ENCODE results near the gene KRTAP19-3.
"Not testable (repeated sequence)": the region's sequence is repeated elsewhere in the genome, so short reads cannot be mapped to it uniquely, and the experiment has no call there.

Gene KRTAP19-3

GRCh38 chr21:30491963-30492428 is at the start of gene KRTAP19-3:
TSS of gene KRTAP19-3 (minus strand) at chr21:30492013. CDS start at chr21:30491957, 56 bp downstream.
- H3K36me3 ChIP-seq (ENCODE audit: control insufficient read depth, insufficient read depth, low read length): no peaks in the 10 kb centered on the region
- H2AFZ ChIP-seq: no peak within 1 kb of the TSS
- H3K9ac ChIP-seq: no peak within 1 kb of the TSS
- no peak within 1 kb of the TSS for H3K4me2 ChIP-seq (ENCODE audit: low read length)
- H3K9me3 ChIP-seq (ENCODE audit: control insufficient read depth, low read length): no peaks in the 10 kb centered on the region
- H3K27me3 ChIP-seq (ENCODE audit: control insufficient read depth, insufficient read depth, low read length): no peaks in the 10 kb centered on the region
- TF ChIP-seq, protein P1, sequence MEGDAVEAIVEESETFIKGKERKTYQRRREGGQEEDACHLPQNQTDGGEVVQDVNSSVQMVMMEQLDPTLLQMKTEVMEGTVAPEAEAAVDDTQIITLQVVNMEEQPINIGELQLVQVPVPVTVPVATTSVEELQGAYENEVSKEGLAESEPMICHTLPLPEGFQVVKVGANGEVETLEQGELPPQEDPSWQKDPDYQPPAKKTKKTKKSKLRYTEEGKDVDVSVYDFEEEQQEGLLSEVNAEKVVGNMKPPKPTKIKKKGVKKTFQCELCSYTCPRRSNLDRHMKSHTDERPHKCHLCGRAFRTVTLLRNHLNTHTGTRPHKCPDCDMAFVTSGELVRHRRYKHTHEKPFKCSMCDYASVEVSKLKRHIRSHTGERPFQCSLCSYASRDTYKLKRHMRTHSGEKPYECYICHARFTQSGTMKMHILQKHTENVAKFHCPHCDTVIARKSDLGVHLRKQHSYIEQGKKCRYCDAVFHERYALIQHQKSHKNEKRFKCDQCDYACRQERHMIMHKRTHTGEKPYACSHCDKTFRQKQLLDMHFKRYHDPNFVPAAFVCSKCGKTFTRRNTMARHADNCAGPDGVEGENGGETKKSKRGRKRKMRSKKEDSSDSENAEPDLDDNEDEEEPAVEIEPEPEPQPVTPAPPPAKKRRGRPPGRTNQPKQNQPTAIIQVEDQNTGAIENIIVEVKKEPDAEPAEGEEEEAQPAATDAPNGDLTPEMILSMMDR (IDR thresholded peaks at IDR 0.05): no peak
- H3K27ac ChIP-seq: no peak within 1 kb of the TSS
- no peak within 1 kb of the TSS for H3K4me3 ChIP-seq (ENCODE audit: low read depth, low read length)
- H3K79me2 ChIP-seq: no peaks in the 10 kb centered on the region
- H3K4me1 ChIP-seq: no peaks in the 10 kb centered on the region

DNA sequence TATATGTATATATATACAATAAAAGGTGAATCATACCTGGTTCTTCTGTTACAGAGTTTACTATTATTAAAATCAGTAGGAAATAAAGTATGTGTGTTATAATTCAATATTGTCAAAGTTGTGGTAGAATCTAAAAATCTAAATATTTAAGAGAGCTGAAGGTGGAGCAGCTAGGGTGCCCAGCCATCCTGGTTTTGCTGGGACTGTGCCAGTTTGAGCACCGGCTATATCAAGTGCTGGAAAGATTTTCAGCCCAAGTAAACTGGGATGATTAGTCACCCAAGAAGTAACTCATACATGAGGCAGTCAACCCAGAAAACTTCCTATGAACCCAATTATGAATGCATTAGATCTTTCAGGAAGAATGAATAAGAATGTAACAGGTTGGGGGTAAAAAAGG is 27.1 kb upstream of the KRTAP19-3 start:
- H2AFZ ChIP-seq: no peak overlapping the region
- H3K4me2 ChIP-seq (ENCODE audit: low read length): no peak overlapping the region
- H3K9me3 ChIP-seq (ENCODE audit: control insufficient read depth, low read length): no peaks in the 10 kb centered on the region
- no peak overlapping the region for H3K27ac ChIP-seq
- H3K9ac ChIP-seq: no peak overlapping the region
- H3K36me3 ChIP-seq (ENCODE audit: control insufficient read depth, insufficient read depth, low read length): no peaks in the 10 kb centered on the region
- H3K4me1 ChIP-seq: no peaks in the 10 kb centered on the region
- H3K79me2 ChIP-seq: no peaks in the 10 kb centered on the region
- H3K4me3 ChIP-seq (ENCODE audit: low read depth, low read length): no peak overlapping the region
- H3K27me3 ChIP-seq (ENCODE audit: control insufficient read depth, insufficient read depth, low read length): no peaks in the 10 kb centered on the region
- TF ChIP-seq, protein P1 (IDR thresholded peaks at IDR 0.05): no peak

DNA sequence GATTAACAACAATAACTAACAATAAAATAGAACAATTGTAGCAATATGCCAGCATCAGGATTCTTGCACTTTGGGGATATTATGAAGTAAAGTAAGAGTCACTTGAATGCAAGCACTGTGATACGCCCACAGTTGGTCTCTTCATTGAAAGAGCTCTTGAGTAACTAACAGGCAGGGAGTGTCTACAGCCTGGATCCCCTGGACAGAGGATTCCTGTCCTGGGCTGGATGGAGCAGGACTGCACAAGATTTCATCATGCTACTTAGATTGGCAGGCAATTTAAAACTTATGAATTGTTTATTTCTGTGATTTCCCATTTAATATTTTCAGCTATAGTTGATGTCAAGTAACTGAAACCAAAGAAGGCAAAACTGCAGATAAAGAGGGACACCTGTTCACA is 23.9 kb upstream of the KRTAP19-3 start:
- no peak overlapping the region for H3K4me2 ChIP-seq (ENCODE audit: low read length)
- TF ChIP-seq, protein P1 (IDR thresholded peaks at IDR 0.05): no peak
- no peaks in the 10 kb centered on the region for H3K9me3 ChIP-seq (ENCODE audit: control insufficient read depth, low read length)
- no peaks in the 10 kb centered on the region for H3K27me3 ChIP-seq (ENCODE audit: control insufficient read depth, insufficient read depth, low read length)
- no peak overlapping the region for H3K27ac ChIP-seq
- H3K4me3 ChIP-seq (ENCODE audit: low read depth, low read length): no peak overlapping the region
- no peak overlapping the region for H3K9ac ChIP-seq
- no peaks in the 10 kb centered on the region for H3K79me2 ChIP-seq
- no peaks in the 10 kb centered on the region for H3K4me1 ChIP-seq
- no peak overlapping the region for H2AFZ ChIP-seq
- no peaks in the 10 kb centered on the region for H3K36me3 ChIP-seq (ENCODE audit: control insufficient read depth, insufficient read depth, low read length)

DNA sequence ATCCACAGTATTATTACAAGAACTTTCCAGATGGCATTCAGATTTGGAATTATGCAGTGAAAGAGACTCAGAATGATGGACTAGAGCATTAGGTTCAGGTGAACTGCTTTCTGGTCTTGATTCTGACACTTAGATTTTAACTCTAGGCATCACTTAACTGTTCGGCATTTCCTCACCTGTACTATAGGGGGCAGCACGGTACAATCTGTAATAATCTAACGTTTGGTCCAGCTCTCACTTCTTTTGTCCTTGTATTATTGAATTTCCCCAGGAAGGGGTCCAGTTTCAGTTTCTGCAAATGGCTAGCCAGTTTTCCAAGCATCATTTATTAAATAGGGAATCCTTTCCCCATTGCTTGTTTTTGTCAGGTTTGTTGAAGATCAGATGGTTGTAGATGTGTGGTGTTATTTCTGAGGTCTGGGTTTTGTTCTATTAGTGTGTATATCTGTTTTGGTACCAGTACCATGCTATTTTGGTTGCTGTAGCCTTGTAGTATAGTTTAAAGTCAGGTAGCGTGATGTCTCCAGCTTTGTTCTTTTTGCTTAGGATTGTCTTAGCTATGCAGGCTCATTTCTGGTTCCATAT is 13.9 kb upstream of the KRTAP19-3 start:
- H3K79me2 ChIP-seq; H3K4me1 ChIP-seq; H3K27me3 ChIP-seq (ENCODE audit: control insufficient read depth, insufficient read depth, low read length); H3K9ac ChIP-seq; H3K27ac ChIP-seq; H3K4me2 ChIP-seq (ENCODE audit: low read length); H3K9me3 ChIP-seq (ENCODE audit: control insufficient read depth, low read length); H3K36me3 ChIP-seq (ENCODE audit: control insufficient read depth, insufficient read depth, low read length); H3K4me3 ChIP-seq (ENCODE audit: low read depth, low read length); H2AFZ ChIP-seq: not testable (repeated sequence)

DNA sequence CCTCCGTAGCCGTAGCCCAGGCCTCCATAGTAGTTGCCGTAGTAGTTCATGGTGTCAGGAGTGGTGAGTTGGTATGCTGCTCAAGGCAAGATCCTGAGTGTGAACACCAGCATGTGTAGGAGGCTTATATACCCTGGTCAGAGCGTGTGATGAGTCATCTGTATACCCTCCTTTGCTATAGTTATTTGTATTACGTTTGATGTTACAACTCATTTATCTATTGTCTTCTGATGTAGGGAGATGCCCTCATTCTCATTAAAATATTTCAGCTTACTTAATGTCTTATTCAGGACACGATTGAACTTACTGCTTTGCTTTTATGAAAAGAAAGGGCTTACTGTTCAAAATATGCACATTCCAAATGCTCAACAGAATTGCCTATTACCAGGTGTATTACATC is 10.2 kb upstream of the KRTAP19-3 start, which contains the start of gene KRTAP19-5:
KRTAP19-5 (minus strand) TSS at position 101 of the 400 bp plus-strand sequence; CDS start at position 50, 51 bp downstream.
- Histone ChIP-seq H3K4me1 (no peaks in the 10 kb centered on the region), H3K79me2 (no peaks in the 10 kb centered on the region), H3K27me3 (ENCODE audit: control insufficient read depth, insufficient read depth, low read length) (no peaks in the 10 kb centered on the region), H3K9ac (no peak within 1 kb of the TSS), H3K9me3 (ENCODE audit: control insufficient read depth, low read length) (no peaks in the 10 kb centered on the region), H2AFZ (no peak within 1 kb of the TSS), H3K4me2 (ENCODE audit: low read length) (no peak within 1 kb of the TSS), H3K4me3 (ENCODE audit: low read depth, low read length) (no peak within 1 kb of the TSS), H3K36me3 (ENCODE audit: control insufficient read depth, insufficient read depth, low read length) (no peaks in the 10 kb centered on the region), H3K27ac (no peak within 1 kb of the TSS)
- TF ChIP-seq, protein P1 (IDR thresholded peaks at IDR 0.05): no peak
